ENCODE data around the gene RABL2B.
"Not testable (repeated sequence)": the region's sequence is repeated elsewhere in the genome, so short reads cannot be mapped to it uniquely, and the experiment has no call there.

GRCh38 chr22:50740714-50741113 is 42.7 kb downstream of the RABL2B start:
- not testable (repeated sequence) for TF ChIP-seq POLR2A (IDR thresholded peaks at IDR 0.05)
- TF ChIP-seq, protein P1, sequence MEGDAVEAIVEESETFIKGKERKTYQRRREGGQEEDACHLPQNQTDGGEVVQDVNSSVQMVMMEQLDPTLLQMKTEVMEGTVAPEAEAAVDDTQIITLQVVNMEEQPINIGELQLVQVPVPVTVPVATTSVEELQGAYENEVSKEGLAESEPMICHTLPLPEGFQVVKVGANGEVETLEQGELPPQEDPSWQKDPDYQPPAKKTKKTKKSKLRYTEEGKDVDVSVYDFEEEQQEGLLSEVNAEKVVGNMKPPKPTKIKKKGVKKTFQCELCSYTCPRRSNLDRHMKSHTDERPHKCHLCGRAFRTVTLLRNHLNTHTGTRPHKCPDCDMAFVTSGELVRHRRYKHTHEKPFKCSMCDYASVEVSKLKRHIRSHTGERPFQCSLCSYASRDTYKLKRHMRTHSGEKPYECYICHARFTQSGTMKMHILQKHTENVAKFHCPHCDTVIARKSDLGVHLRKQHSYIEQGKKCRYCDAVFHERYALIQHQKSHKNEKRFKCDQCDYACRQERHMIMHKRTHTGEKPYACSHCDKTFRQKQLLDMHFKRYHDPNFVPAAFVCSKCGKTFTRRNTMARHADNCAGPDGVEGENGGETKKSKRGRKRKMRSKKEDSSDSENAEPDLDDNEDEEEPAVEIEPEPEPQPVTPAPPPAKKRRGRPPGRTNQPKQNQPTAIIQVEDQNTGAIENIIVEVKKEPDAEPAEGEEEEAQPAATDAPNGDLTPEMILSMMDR (IDR thresholded peaks at IDR 0.05) = not testable (repeated sequence)
